ENCODE data around the gene PRKCA.

PRKCA gene

DNA sequence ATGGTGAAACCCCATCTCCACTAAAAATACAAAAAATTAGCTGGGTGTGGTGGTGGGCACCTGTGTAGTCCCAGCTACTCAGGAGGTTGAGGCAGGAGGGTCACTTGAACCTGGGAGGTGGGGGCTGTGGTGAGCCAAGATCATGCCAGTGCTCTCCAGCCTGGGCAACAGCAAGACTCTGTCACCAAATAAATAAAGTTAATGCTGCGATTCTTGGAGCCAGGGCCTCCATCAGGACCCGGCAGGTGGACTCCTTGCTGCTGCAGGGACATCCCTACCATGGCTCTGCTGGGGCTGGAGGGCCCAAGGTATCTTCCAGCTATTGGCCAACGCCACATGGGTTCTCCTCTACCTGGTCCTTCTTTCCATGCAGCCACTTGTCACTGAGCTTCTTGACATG lies 450.0 kb downstream of the PRKCA start:
- FAIRE-seq, result no peak

DNA sequence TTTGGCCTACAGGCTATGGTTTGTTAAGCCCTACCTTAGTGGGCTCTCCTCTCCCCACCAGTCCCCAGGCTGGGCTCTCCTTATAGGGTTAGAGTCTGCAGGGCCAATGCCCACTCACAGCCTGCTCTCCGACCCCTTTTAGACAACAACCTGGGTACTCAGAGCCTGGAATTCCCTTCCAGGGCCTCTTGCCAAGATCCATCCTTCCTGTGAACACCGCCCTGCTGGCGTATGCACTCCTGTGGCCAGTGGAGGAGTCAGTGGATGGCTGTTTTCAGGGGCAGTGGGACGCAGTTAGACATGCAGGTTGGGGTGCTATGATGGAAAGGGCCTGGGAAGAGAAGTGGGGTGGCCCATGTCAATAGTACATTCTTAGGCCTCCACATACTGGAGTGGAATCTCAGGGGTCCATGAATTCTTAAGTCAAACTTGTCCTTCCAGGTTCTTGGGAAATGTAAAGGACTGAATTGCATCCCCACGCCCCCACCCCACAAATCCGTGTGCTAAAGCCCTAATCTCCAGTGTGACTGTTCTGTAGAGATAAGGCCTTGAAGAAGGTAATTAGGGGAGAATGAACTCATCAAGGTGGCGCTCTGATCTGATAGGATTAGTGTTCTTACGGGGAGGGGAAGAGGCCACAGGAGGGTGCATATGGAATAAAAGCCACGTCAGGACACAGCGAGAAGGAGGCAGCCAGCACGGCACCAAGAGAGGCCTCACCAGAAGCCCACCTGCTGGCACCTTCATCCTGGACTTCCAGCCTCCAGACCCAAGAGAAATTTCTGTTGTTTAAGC lies 450.9 kb downstream of the PRKCA start:
- no peak for FAIRE-seq

DNA sequence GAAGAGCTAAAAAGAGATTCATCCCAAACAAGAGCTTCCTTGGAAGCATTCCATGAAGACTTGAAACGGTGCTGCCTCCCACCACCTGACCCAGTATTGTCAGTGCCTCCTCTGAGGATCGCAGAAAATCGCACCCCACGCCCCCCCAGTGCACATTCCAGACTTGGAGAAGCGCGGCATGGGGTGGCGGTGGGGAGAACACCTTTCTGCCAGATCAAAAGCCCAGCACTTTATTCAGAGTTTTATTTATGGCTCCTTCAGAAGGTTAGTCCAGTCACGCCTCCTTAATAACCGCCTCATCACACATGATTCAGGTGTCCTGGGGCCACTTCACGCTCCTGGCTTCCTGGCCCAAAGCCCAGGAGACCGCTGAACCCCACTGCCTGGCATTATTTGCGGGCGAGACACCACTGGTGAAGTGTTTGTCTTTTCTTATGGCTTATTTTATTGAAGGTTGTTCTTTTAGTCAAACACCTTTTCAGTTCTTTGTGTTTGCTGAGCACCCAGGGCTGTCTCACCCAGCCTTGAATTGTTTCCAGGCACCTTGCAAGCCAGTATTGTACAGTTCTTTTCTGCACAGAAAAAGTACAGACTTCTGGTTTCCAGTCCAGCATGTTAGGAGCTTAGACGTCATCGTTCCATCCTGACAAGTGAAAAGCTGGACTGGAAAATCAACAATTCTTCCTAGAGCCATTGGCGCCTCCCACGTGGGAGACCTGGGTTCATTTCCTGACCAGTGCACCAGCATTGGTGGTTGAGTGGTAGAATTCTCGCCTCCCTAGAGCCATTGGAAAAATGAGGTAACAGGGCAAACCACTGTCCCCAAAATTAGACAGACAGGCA lies 452.9 kb downstream of the PRKCA start:
- FAIRE-seq, result no peak

DNA sequence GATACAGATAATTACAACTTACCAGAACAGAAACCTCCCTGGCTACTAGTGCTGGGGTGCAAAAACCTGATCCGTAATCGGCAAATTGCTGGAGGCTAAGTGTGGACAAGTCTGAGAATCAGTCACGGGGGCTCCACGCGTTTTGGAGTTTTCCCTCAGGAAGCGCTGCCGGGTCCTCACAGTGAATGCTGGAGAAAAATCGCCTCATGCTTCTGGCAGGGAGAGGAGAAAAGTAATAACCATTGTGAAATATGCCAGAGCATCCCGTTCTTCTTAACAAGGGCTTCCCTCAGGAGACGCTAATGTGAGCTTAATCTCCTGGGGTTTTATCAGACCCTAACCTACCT lies 453.5 kb downstream of the PRKCA start:
- FAIRE-seq, result no peak

DNA sequence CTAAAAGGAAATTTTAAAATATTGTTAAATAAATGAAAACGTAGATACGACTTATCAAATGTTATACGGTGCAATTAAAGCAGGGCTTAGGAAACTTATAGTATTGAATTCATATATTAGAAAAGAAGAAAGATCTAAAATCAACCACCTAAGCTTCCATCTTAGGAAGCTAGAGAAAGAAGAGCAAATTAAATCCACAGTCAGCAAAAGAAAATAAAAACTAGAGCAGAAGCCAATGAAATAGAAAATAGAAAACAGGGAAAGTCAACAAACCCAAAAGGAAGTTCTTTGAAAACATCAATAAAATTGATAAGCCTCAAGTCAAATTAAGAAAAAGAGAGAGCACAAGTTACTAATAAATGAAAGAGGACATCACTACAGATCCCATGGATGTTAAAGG lies 457.9 kb downstream of the PRKCA start:
- FAIRE-seq, result no peak

DNA sequence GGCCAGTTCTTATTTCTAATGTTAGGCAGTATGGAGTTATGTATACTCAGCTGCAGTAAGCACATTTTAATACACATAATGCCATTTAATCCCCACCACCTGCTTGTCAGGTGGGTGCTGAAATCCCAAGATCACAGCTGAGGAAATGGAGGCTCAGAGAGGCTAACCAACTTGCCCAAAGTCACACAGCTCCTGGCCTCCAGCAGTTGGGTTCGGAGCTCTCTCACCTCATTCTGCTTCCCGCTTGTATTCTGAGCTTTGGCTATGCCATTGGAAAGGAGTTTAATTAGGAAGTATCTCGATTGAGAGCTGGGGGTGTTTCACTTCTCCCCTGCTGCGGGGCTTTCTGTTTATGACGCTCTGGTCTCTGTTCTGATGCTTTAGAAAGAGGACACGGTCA lies 459.9 kb downstream of the PRKCA start:
- FAIRE-seq, result no peak

DNA sequence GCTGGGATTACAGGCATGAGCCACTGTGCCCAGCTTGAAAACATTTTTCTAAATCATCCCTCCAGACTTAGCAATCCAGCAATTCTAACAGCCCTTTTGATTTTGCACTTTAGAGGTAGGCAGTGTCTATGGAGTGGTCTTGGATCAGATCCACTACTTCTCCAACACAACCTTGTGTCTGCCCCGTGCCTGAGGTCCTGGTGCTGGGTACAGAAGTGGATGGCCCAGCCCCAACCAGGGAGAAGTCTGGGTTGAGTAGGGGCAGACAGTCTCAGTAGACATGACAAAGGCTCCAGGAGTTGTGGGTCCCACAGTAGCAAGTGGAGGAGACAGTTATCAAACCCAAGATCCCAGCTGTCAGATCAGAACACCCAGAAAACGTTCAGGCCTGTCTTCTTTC lies 460.6 kb downstream of the PRKCA start:
- FAIRE-seq, result no peak

DNA sequence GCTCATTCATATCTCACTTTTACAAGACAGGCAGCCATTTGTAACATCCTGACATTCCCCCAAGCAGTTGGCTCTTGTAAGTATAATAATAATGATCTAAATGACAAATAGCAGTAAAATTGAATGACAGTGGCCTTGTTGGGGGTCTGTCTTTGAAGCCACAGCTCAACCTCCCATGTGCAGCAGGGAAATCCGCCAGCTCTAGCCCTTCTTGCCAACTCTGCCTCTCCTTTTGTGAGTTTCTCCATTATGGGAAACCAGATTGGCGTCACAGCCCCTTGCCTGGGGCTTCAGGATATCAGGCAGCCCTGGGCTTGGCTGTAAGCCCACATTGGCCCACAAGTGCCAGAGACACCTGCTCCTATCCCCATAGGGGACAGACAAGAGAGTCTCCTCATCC lies 462.1 kb downstream of the PRKCA start:
- FAIRE-seq, result no peak

DNA sequence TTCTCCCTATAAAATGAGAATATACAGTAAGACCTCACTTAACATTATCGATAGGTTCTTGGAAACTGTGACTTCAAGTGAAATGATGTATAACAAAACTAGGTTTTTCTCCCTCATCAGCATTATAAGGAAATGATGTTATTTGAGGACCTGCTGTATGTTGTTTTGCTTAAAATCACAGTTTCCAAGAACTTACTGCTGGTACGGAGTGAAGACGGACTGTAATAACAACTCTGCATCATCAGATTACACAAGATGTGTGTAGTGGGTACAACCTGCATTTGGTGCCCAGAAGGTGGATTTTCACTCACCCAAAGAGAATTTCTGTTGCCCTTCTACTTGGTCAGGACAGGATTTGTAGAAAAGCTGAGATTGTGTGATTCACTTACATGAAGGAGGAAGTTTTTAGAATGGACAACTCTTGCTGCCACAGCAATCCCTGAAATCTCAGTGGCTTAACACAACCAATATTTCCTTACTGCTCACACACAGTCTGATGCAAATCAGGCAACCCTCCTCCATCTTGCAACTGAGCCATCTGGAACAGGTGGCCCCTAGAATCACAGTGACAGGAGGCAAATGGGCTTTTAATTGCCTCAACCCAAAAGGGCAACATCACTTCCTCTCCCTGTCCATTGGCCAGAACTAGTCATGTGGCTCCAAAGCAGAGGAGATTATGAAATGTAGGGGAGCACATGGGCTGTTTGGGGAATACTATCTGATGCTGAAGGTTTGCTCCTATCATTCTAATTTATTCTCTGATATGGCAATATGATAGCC lies 464.9 kb downstream of the PRKCA start:
- FAIRE-seq, result no peak

DNA sequence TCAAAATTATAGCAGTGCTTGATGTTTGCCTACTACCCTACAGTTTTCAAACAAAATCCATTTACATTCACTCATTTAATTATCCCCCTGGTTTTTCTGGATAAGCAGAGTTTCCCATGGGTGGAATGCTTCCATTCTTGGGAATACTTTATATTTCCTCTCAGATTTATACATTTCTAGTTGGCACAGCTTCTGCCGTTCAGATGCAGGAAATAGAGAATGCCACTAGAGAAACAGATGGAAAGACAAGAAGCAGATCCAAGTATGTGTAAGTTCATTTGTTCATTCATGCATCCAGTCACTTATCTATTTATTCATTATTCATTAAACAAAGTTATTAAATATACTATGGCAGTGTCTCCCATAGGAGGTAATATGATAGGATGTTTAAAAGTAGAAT lies 467.5 kb downstream of the PRKCA start:
- no peak for FAIRE-seq

DNA sequence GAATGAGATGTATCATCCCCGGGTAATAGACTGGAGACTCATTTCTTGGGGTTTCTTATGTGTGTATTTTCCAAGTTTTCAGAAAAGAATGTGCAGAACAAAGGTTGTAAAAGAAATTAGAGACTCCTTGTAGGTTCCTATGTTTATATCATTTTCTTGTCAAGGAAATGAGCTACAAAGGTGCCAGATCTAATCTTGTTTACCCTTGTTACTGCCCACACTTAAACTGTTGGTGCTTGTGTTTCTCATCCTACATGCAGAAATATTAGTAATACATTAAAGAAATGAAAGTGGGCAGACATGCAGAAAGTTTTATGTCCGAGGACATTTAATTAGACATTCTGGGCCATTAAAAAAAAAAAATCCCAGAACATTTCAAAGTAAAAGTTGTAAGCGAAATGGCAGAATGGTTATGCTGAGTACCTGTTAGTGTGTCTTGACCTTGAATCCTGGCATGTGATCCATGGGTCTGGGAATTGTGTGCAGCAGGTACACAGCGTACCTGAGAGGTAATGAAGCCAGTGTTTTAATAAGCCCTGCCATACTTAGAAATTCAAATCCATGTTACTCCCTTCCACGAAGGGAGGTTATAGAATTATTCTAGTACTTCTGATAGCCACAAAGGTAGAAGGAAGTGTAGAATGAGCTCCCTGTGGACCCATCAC lies 469.9 kb downstream of the PRKCA start:
- FAIRE-seq, result no peak

DNA sequence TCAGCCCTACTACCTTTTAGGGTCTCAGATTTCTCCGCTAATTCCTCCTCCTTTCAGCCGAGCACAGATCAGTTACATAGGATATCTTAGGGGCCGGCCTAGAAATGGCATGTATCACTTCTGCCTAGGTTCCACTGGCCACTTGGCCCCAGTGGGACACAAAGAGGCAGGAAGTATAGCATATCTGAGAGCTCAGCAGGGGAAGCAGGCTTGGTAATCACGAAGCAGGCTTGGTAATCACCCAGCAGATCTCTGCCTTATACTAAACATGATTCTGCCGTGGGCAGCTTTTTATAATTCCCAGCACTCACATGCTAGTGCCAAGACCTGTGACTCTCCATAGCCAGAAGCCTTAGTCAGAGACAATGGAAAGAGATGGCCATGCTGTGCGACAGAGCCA lies 472.9 kb downstream of the PRKCA start:
- no peak for FAIRE-seq

DNA sequence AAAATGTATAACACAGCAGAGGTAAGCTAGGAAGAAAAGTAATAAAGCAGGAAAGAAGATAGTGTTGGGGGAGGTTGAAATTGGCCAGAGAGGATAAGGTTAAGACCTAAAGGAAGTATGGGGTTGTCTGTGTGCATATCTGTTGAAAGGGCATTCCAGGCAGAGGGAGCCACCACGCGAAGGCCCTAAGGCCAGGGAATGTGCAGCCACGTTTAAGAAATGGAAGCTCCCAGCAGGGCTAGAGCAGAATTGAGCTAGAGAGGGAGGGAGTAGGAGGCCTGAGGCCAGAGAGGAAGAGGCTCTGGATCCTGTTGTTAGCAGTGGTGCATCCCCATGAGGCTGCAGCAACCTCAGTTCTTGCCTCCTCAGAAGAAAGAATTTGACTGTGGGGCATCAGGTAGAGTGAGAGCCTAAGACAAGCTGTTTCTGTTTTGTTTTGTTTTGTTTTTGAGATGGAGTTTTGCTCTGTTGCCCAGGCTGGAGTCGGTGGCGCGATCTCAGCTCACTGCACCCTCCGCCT lies 473.5 kb downstream of the PRKCA start:
- FAIRE-seq, result no peak

DNA sequence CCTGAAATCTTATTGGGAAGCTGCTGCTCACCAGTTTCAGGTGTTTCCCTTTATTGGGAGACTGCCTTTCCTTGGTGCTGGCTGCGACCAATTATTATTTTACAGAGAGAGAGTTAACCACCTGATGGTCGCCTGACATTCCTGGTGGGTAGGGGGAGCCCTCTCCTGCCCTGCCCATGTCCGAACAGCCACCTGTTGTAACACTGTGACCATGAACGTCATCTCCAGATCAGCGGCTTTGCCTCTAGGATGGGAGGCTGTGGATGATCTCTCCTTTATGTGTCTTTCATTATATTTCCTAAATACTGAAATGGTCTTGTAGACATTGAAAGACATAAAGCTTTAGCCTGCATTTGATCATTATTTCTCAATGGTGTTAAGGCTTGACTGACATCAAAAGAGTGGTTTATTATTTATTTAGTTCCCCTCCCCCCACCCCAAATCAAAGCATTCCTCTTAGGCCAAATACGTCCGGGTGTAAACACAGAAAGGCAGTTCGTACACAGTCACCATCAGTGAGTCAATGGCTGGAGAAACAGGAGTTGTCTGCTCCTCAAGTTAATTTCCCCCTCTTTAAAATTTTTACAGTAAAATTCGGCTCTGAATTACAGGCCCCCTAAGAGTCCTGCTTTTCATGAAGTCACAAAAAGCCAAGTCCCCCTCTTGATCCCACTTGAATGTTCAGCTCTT lies 474.7 kb downstream of the PRKCA start:
- no peak for FAIRE-seq

DNA sequence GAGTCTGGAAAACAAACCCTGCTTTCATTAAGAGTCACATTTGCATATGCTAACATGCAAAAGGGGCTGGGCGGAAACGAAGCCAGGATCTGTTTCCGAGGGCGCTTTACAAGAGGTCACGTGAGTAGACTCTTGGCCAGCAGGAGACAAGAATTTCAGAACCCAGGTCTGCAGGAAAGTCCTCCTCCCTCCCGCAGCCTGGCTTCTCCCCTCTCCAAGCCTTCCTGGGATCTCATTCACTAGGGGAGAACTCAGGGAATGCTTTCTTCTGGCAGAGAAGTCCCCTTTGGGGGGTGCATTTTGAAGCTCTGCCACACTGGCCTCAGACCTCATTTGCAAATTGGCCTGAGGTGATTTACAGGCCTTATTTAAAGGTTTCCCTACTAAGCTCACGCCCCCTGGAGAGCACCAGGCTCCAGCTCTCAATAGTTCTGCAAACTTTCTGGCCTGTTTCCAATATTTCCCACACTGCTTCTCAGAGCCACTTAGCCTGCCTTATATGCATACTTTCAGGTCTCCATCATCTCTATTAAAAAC lies 475.3 kb downstream of the PRKCA start:
- FAIRE-seq, result no peak

DNA sequence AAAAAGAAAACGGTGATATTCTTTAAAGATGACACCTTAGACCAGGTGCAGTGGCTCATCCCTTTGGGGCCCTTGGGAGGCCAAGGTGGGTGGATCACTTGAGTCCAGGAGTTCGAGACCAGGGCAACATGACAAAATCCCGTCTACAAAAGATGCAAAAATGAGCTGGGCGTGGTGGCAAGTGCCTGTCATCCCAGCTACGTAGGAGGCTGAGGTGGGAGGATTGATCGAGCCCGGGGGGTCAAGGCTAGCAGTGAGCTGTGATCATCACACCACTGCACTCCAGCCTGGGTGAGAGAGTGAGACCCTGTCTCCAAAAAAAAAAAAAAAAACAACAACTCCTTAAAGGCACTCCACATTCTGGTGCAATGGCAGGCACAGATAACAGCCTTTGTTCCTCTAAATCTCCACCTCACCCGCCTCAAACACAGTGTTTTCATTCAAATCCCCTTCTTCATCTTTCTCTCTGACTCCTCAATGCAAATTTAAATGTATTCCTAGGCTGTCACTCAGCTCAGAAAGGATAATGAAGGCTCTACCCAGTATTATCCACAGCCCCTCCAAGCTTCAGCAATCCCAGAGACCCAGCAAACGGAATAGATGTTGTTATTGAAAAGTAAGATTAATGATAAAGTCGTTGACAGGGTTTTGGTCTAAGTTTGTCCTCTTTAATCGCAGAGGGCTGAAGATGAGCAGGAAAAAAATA lies 476.3 kb downstream of the PRKCA start:
- FAIRE-seq, result no peak

DNA sequence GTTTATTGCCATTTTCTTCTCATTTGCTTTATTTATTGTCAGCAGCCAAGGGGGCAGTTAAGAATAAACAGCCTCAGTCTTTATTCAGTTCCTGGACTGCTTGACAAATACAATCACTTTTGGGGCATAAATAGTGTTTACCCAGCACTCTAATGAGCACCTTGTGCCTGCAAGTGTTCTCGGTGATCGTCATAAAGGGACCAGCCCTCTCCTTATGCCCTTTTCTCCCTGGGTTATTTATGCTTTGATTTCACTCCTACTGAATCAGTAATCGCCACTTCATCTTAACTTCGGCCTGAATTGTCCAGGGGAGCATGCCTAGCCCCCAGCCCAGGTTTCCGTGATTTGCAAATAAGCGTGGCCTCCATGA lies 476.8 kb downstream of the PRKCA start:
- FAIRE-seq, result no peak

DNA sequence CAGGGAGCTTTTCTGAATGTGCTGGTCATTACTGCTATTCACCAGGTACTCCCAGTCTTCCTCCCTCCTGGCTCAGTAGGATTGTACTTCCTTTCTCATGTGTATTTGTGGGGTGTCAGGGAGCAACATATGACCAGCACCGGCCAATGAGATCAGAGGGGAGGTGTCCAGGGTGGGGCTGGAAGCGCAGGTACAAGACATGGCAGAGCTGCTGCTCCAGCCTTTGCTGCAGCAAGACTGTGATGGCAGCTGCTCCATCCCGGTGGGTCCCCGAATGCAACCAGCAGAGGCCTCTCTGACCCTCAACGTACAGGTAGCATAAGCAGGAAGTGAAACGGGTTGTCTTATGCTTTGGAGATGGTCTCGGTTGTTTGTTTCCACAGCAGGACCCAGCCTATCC lies 478.7 kb downstream of the PRKCA start:
- FAIRE-seq, result no peak

DNA sequence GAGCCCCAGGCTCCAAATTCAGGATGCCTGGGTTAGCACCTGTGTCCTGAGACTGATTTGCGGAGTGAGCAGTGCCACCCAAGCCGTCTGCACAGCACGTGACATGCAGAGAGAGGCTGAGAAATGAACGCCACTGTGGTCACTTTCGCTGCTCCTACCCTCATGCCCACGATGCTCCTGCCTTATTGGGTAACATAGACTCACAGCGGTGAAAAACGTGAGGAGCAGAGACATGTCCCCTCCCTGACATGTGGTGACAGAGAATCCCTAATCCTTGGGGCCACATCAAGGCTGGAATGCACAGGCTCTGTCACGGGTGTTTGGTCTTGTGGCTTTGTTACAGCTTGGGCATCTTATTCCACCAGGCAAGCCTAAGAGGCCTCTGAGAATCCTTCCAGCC lies 480.4 kb downstream of the PRKCA start:
- no peak for FAIRE-seq

DNA sequence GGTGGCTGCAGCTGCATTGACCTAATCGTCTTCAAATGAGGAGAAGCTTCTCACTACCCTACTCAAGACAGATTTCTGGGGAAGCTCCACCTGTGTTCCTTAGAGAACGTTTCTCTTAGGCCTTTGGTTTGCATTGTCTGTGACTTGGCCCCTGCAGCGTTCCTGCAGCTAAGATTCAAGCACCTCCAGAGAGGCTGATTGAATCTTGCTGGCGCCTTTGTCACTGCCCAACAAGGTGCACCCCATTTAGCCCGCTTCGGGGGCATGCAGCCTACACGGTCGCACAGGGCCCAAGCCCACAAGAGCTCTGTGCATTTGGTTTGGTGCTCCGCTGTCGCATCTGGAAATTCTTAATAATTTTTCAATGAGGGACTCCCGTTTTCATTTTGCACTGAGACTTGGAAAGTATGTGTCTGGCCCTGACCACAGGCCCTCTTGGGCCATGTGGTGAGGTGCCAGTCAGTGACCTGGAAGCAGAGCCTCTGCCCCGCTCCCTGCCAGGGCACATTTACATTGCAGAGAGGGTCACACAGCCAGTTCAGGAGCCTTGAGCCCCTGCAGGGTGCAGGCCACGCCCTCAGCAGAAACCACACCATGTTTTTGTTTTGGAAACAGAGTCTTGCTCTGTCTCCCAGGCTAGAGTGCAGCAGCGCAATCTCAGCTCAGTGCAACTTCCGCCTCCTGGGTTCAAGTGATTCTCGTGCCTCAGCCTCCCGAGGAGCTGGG lies 481.4 kb downstream of the PRKCA start:
- FAIRE-seq, result no peak

Measured in endometrium (tissue), 2 donors.